ENCODE measurements around the gene COX4I2.

DNA sequence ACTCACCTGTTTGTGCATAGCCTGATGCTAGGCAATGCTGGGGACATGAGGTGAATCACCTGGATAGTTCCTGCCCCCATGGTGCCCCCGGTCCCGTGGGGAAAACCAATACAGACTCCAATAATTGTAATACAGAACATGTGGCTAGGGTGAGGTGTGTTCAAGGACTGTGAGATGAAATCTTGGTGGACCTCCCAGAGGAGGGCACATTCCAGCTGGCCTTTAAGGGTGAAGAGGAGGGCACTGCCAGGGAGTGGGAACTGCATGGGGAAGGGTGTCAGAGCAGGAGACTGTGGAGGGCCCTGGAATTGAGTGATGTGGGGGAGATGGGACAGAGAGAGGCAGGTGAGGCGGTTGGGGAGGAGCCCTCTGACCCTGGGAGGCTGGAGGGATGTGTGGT is 2.5 kb downstream of the COX4I2 start:
- TF ChIP-seq, protein P1, sequence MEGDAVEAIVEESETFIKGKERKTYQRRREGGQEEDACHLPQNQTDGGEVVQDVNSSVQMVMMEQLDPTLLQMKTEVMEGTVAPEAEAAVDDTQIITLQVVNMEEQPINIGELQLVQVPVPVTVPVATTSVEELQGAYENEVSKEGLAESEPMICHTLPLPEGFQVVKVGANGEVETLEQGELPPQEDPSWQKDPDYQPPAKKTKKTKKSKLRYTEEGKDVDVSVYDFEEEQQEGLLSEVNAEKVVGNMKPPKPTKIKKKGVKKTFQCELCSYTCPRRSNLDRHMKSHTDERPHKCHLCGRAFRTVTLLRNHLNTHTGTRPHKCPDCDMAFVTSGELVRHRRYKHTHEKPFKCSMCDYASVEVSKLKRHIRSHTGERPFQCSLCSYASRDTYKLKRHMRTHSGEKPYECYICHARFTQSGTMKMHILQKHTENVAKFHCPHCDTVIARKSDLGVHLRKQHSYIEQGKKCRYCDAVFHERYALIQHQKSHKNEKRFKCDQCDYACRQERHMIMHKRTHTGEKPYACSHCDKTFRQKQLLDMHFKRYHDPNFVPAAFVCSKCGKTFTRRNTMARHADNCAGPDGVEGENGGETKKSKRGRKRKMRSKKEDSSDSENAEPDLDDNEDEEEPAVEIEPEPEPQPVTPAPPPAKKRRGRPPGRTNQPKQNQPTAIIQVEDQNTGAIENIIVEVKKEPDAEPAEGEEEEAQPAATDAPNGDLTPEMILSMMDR (IDR thresholded peaks at IDR 0.05): no peak
- no peak for TF ChIP-seq POLR2A (IDR thresholded peaks at IDR 0.05)
